Stomach (tissue), 4 donors: ENCODE data around the gene CCDC126.

Source experiments
- CTCF ChIP-seq, 7 experiments: fragments of 450-650 bp in 4 of 7; fragments of 200-600 bp in 3 of 7; sonication (generic) in 3 of 7; IDR thresholded peaks; one replicate each; pipeline ENCODE4 v1.5.1; 2016 to 2019; ENCODE audit warnings: antibody characterized with exemption in 7 of 7, control low read depth in 2 of 7, mild to moderate bottlenecking in 1 of 7
- EP300 ChIP-seq: sonication (generic); formaldehyde crosslinking; IDR thresholded peaks from one replicate; pipeline ENCODE4 v1.6.1; 2017; ENCODE audit warnings: antibody characterized with exemption
- POLR2A ChIP-seq, 4 donors: fragments of 450-650 bp; IDR thresholded peaks; one replicate each; pipeline ENCODE4 v1.6.1; 2016; ENCODE audit warnings: antibody characterized with exemption in 4 of 4, control low read depth in 2 of 4, mild to moderate bottlenecking in 1 of 4, moderate library complexity in 1 of 4
- POLR2AphosphoS5 ChIP-seq, 3 donors: sonication (generic); formaldehyde crosslinking; IDR thresholded peaks; one replicate each; pipeline ENCODE4 v1.6.1; 2016; ENCODE audit warnings: antibody characterized with exemption in 3 of 3

GRCh38 chr7:23586159-23586558, 11.0 kb upstream of the CCDC126 start:
- TF ChIP-seq POLR2A (IDR thresholded peaks at IDR 0.05) (no peak), CTCF (IDR thresholded peaks at IDR 0.05) (no peak), POLR2AphosphoS5 (IDR thresholded peaks at IDR 0.05) (no peak), EP300 (no peak)
